ENCODE results near the gene IGFBP4.

DNA sequence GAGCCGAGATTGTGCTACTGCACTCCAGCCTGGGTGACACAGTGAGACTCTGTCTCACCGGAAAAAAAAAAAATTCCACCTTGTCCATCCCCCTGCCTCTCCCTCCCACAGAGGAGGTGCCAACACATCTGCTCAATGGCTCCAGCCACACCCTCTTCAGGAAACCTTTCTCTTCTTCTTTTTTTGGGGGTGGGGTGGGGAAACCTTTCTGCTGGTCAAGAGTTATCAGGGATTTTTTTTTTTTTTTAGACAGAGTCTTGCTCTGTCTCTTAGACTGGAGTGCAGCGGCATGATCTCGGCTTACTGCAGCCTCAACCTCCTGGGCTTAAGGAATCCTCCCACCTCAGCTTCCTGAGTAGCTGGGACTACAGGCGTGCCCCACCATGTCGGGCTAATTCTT is 39.5 kb downstream of the IGFBP4 start:
- TF ChIP-seq, protein P1, sequence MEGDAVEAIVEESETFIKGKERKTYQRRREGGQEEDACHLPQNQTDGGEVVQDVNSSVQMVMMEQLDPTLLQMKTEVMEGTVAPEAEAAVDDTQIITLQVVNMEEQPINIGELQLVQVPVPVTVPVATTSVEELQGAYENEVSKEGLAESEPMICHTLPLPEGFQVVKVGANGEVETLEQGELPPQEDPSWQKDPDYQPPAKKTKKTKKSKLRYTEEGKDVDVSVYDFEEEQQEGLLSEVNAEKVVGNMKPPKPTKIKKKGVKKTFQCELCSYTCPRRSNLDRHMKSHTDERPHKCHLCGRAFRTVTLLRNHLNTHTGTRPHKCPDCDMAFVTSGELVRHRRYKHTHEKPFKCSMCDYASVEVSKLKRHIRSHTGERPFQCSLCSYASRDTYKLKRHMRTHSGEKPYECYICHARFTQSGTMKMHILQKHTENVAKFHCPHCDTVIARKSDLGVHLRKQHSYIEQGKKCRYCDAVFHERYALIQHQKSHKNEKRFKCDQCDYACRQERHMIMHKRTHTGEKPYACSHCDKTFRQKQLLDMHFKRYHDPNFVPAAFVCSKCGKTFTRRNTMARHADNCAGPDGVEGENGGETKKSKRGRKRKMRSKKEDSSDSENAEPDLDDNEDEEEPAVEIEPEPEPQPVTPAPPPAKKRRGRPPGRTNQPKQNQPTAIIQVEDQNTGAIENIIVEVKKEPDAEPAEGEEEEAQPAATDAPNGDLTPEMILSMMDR (IDR thresholded peaks at IDR 0.05) = no peak
- no peak for TF ChIP-seq POLR2A (IDR thresholded peaks at IDR 0.05)

Measured in thyroid gland (tissue), 4 donors.